Spleen (tissue), 7 donors: Measurements from ENCODE around the gene SUSD4.

Experiments used
- POLR2AphosphoS5 ChIP-seq, 3 donors: sonication (generic); formaldehyde crosslinking; IDR thresholded peaks; one replicate each; pipeline ENCODE4 v1.5.1; 2017; ENCODE audit warnings: antibody characterized with exemption in 3 of 3
- TF ChIP-seq, protein P1 (sequence below), 11 experiments: fragments of 200-600 bp in 7 of 11; fragments of 450-650 bp in 4 of 11; sonication (generic) in 4 of 11; IDR thresholded peaks in 8 of 11; conservative IDR thresholded peaks in 3 of 11; 1 replicate in 7 of 11; 2 replicates in 4 of 11; pipeline versions ENCODE4 v1.4.0 to v1.8.0; 2016 to 2021; ENCODE audit warnings: antibody characterized with exemption in 11 of 11, inconsistent platforms in 4 of 11, mild to moderate bottlenecking in 1 of 11
- donor health status: DM: no; HTN: no; CAD: no; lungs with moderate emphysema.
- donor health status: DM: no; HTN: no; CAD: no.
- donor health status: DM: no; HTN: no; CAD: no.

DNA sequence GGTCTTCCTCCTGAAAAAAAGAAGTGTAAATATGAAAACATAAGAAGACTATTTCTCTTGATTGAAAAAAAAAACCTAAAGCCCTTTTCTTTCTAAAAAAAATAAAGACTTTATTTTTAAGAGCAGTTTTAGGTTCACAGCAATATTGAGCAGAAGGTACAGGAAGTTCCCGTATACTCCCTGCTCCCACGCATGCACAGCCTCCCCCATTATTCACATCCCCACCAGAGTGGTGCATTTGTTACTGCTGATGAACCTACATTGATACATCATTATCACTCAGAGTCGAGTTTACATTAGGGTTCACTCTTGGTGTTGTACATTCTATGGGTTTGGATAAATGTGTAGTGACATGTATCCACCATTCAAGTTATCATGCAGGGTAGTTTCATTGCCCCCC is 128.9 kb downstream of the SUSD4 start:
- TF ChIP-seq, protein P1, sequence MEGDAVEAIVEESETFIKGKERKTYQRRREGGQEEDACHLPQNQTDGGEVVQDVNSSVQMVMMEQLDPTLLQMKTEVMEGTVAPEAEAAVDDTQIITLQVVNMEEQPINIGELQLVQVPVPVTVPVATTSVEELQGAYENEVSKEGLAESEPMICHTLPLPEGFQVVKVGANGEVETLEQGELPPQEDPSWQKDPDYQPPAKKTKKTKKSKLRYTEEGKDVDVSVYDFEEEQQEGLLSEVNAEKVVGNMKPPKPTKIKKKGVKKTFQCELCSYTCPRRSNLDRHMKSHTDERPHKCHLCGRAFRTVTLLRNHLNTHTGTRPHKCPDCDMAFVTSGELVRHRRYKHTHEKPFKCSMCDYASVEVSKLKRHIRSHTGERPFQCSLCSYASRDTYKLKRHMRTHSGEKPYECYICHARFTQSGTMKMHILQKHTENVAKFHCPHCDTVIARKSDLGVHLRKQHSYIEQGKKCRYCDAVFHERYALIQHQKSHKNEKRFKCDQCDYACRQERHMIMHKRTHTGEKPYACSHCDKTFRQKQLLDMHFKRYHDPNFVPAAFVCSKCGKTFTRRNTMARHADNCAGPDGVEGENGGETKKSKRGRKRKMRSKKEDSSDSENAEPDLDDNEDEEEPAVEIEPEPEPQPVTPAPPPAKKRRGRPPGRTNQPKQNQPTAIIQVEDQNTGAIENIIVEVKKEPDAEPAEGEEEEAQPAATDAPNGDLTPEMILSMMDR (IDR thresholded peaks at IDR 0.05 in 8 of 11, conservative IDR thresholded peaks at IDR 0.05 in 3 of 11): no peak
- no peak for TF ChIP-seq POLR2AphosphoS5 (IDR thresholded peaks at IDR 0.05)
